SK-N-SH (cell line): ENCODE results near the gene EFCAB6. TPM values are rescaled to one million over a fixed set of nuclear protein-coding genes. Genes with fewer than 3 reads are reported as not detected.

Experiments
- CTCF ChIA-PET: fragments of 300-600, 350-600 bp; formaldehyde crosslinking; extraction: SDS; loops from one replicate; lab custom pipeline; 2021; lab: Yijun Ruan, JAX
- POLR2A ChIA-PET: fragments of 350-600 bp; sonication (Branson Sonifier 250); formaldehyde crosslinking; extraction: SDS; loops from one replicate; lab custom pipeline; 2020; ENCODE audit warnings: antibody characterized with exemption, inconsistent platforms; lab: Yijun Ruan, JAX
- DNase-seq: peaks from one replicate; pipeline ENCODE4 v3.0.0; 2012
- H2AFZ ChIP-seq: fragments of 200-600 bp; sonication (generic); 2 replicates; pipeline ENCODE4 v1.8.1; 2016; ENCODE audit warnings: antibody characterized with exemption, mild to moderate bottlenecking, low read depth
- H3F3A ChIP-seq: fragments of 200-600 bp; sonication (generic); replicated peaks from 2 replicates; pipeline ENCODE3; 2016; ENCODE audit warnings: antibody characterized with exemption, mild to moderate bottlenecking; ENCODE audit not compliant: insufficient read depth
- H3K27ac ChIP-seq, 2 experiments: fragments of 200-500 bp in 1 of 2; fragments of 200-600 bp in 1 of 2; sonication (Bioruptor generic) in 1 of 2; sonication (generic), shearing (Covaris generic) in 1 of 2; 2 replicates each; pipeline versions ENCODE4 v1.5.1 to v1.6.1; 2014 to 2016; ENCODE audit warnings: low read depth in 2 of 2, inconsistent platforms in 1 of 2, low read length in 1 of 2, mild to moderate bottlenecking in 1 of 2, mixed read lengths in 1 of 2
- H3K27me3 ChIP-seq: fragments of 200-600 bp; sonication (generic), shearing (Covaris generic); 2 replicates; pipeline ENCODE4 v1.6.1; 2016; ENCODE audit warnings: mixed run types; ENCODE audit not compliant: insufficient read depth
- H3K36me3 ChIP-seq, 2 experiments: fragments of 200-500 bp in 1 of 2; fragments of 200-600 bp in 1 of 2; sonication (Bioruptor generic) in 1 of 2; sonication (generic) in 1 of 2; replicated peaks in 1 of 2; 2 replicates each; pipeline versions ENCODE3 to v1.5.1; 2014 to 2016; ENCODE audit warnings: low read length in 1 of 2, mild to moderate bottlenecking in 1 of 2; ENCODE audit not compliant: insufficient read depth in 2 of 2, control insufficient read depth in 1 of 2
- H3K4me1 ChIP-seq, 2 experiments: fragments of 200-500 bp in 1 of 2; fragments of 200-600 bp in 1 of 2; sonication (Bioruptor generic) in 1 of 2; sonication (generic), shearing (Covaris generic) in 1 of 2; 2 replicates each; pipeline versions ENCODE4 v1.5.1 to v1.6.1; 2014 to 2016; ENCODE audit warnings: low read depth in 1 of 2, low read length in 1 of 2, mixed run types in 1 of 2; ENCODE audit not compliant: insufficient read depth in 2 of 2, control insufficient read depth in 1 of 2
- H3K4me2 ChIP-seq: fragments of 200-600 bp; sonication (generic), shearing (Covaris generic); 2 replicates; pipeline ENCODE4 v1.6.1; 2017; ENCODE audit warnings: mixed run types
- H3K4me3 ChIP-seq, 2 experiments: fragments of 200-500 bp in 1 of 2; fragments of 200-600 bp in 1 of 2; sonication (Bioruptor generic) in 1 of 2; sonication (generic), shearing (Covaris generic) in 1 of 2; 2 replicates each; pipeline versions ENCODE4 v1.5.1 to v1.8.1; 2014 to 2016; ENCODE audit warnings: low read depth in 2 of 2, inconsistent platforms in 1 of 2, low read length in 1 of 2, mild to moderate bottlenecking in 1 of 2, mixed read lengths in 1 of 2, moderate library complexity in 1 of 2
- H3K79me2 ChIP-seq: fragments of 200-600 bp; sonication (generic); 2 replicates; pipeline ENCODE4 v1.8.1; 2017; ENCODE audit warnings: mild to moderate bottlenecking; ENCODE audit not compliant: insufficient read depth
- H3K9ac ChIP-seq: fragments of 200-600 bp; sonication (generic); 2 replicates; pipeline ENCODE4 v1.6.1; 2017; ENCODE audit warnings: mixed run types
- H3K9me2 ChIP-seq: fragments of 200-600 bp; sonication (generic); 2 replicates; pipeline ENCODE4 v1.6.1; 2017; ENCODE audit warnings: mixed run types
- H3K9me3 ChIP-seq: fragments of 200-600 bp; sonication (generic); 2 replicates; pipeline ENCODE4 v1.6.1; 2017; ENCODE audit warnings: mixed run types, mild to moderate bottlenecking, moderate library complexity
- H4K20me1 ChIP-seq: fragments of 200-600 bp; sonication (generic); 2 replicates; pipeline ENCODE4 v1.6.1; 2017; ENCODE audit warnings: mild to moderate bottlenecking, mixed run types; ENCODE audit not compliant: insufficient read depth
- CHD2 ChIP-seq: fragments of 150-350 bp; IDR thresholded peaks from 2 replicates; pipeline ENCODE4 v1.6.1; 2018; ENCODE audit warnings: low read length; ENCODE audit not compliant: partially characterized antibody
- EP300 ChIP-seq, 2 experiments: IDR thresholded peaks; 2 replicates each; pipeline versions ENCODE4 v1.4.0 to v1.6.1; 2012; ENCODE audit warnings: borderline replicate concordance in 1 of 2, low read depth in 1 of 2, low read length in 1 of 2
- FOSL2 ChIP-seq: IDR thresholded peaks from 2 replicates; pipeline ENCODE4 v1.4.0; 2012; ENCODE audit warnings: low read depth, mild to moderate bottlenecking, moderate library complexity, borderline replicate concordance
- FOXJ3 ChIP-seq: sonication (generic); formaldehyde crosslinking; IDR thresholded peaks from 2 replicates; pipeline ENCODE4 v1.5.1; 2020; ENCODE audit warnings: mild to moderate bottlenecking, missing genetic modification reagents
- GABPA ChIP-seq: IDR thresholded peaks from 2 replicates; pipeline ENCODE4 v1.4.0; 2012; ENCODE audit warnings: low read depth, mild to moderate bottlenecking
- POLR2AphosphoS5 ChIP-seq: IDR thresholded peaks from 2 replicates; pipeline ENCODE4 v1.6.1; 2012; ENCODE audit warnings: low read depth, low read length
- RAD21 ChIP-seq: IDR thresholded peaks from 2 replicates; pipeline ENCODE4 v1.6.1; 2012; ENCODE audit warnings: mild to moderate bottlenecking, low read length
- RXRA ChIP-seq: IDR thresholded peaks from 2 replicates; pipeline ENCODE4 v1.4.0; 2012; ENCODE audit warnings: low read depth, mild to moderate bottlenecking, borderline replicate concordance
- SIN3A ChIP-seq: IDR thresholded peaks from 2 replicates; pipeline ENCODE4 v1.6.1; 2012; ENCODE audit warnings: low read depth, mild to moderate bottlenecking, low read length, moderate library complexity, borderline replicate concordance
- TAF1 ChIP-seq: IDR thresholded peaks from 2 replicates; pipeline ENCODE4 v1.6.1; 2012; ENCODE audit warnings: low read depth, mild to moderate bottlenecking, low read length, moderate library complexity, borderline replicate concordance
- WGBS: methylation state at CpG from one replicate; pipeline ENCODE4 v1.1.6; 2017; ENCODE audit warnings: low lambda C conversion rate; 5-methylcytosine and 5-hydroxymethylcytosine counted together
- polyA plus RNA-seq, 3 experiments: library from polyadenylated mRNA; depleted of rRNA; stranded (reverse); fragments of >200 nt; gene quantifications; 2 replicates each; pipeline ENCODE4 v1.2.3, GENCODE V29; 2012
- TF ChIP-seq, protein P1 (sequence below): IDR thresholded peaks from 2 replicates; pipeline ENCODE4 v1.4.0; 2012; ENCODE audit warnings: low read depth, borderline replicate concordance
- TF ChIP-seq, protein P2 (sequence below): IDR thresholded peaks from 2 replicates; pipeline ENCODE4 v1.6.1; 2012; ENCODE audit warnings: mild to moderate bottlenecking, low read depth, low read length, moderate library complexity
- TF ChIP-seq, protein P3 (sequence below): fragments of 150-350 bp; IDR thresholded peaks from 2 replicates; pipeline ENCODE4 v1.6.1; 2017; ENCODE audit warnings: antibody characterized with exemption, low read length, low read depth, borderline replicate concordance
- TF ChIP-seq, protein P4 (sequence below): IDR thresholded peaks from 2 replicates; pipeline ENCODE4; 2012

The EFCAB6 gene
- polyA plus RNA-seq, 1 of the 3 experiments (the other 2 are of a cell fraction): 0.46 TPM

DNA sequence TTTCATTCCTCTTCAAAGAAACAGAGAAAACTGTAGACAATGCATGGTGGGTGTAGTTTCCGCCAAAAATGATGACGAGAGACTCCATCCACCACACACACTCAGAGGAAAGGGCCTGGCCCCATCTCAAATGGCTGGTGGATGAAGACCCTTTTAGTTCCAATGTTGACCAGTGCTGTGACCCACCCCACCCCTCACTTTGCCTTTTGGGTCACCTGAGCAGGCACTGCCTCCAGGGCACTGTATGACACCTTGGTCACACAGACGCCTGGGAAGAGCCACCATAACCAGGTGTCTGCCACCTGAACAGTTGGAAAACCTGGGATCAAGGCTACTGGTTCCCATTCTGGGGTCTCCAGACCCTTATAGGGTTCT, 279.0 kb downstream of the EFCAB6 start (continued):
- TF ChIP-seq, protein P1, sequence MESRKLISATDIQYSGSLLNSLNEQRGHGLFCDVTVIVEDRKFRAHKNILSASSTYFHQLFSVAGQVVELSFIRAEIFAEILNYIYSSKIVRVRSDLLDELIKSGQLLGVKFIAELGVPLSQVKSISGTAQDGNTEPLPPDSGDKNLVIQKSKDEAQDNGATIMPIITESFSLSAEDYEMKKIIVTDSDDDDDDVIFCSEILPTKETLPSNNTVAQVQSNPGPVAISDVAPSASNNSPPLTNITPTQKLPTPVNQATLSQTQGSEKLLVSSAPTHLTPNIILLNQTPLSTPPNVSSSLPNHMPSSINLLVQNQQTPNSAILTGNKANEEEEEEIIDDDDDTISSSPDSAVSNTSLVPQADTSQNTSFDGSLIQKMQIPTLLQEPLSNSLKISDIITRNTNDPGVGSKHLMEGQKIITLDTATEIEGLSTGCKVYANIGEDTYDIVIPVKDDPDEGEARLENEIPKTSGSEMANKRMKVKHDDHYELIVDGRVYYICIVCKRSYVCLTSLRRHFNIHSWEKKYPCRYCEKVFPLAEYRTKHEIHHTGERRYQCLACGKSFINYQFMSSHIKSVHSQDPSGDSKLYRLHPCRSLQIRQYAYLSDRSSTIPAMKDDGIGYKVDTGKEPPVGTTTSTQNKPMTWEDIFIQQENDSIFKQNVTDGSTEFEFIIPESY: no peak
- TF ChIP-seq CHD2 (no peak), EP300 (IDR thresholded peaks at IDR 0.05; ENCODE audit: borderline replicate concordance in 1 of 2, low read depth in 1 of 2, low read length in 1 of 2) (no peak), RXRA (no peak), SIN3A (no peak)
- TF ChIP-seq, protein P2, sequence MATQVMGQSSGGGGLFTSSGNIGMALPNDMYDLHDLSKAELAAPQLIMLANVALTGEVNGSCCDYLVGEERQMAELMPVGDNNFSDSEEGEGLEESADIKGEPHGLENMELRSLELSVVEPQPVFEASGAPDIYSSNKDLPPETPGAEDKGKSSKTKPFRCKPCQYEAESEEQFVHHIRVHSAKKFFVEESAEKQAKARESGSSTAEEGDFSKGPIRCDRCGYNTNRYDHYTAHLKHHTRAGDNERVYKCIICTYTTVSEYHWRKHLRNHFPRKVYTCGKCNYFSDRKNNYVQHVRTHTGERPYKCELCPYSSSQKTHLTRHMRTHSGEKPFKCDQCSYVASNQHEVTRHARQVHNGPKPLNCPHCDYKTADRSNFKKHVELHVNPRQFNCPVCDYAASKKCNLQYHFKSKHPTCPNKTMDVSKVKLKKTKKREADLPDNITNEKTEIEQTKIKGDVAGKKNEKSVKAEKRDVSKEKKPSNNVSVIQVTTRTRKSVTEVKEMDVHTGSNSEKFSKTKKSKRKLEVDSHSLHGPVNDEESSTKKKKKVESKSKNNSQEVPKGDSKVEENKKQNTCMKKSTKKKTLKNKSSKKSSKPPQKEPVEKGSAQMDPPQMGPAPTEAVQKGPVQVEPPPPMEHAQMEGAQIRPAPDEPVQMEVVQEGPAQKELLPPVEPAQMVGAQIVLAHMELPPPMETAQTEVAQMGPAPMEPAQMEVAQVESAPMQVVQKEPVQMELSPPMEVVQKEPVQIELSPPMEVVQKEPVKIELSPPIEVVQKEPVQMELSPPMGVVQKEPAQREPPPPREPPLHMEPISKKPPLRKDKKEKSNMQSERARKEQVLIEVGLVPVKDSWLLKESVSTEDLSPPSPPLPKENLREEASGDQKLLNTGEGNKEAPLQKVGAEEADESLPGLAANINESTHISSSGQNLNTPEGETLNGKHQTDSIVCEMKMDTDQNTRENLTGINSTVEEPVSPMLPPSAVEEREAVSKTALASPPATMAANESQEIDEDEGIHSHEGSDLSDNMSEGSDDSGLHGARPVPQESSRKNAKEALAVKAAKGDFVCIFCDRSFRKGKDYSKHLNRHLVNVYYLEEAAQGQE: no peak
- TF ChIP-seq, protein P3, sequence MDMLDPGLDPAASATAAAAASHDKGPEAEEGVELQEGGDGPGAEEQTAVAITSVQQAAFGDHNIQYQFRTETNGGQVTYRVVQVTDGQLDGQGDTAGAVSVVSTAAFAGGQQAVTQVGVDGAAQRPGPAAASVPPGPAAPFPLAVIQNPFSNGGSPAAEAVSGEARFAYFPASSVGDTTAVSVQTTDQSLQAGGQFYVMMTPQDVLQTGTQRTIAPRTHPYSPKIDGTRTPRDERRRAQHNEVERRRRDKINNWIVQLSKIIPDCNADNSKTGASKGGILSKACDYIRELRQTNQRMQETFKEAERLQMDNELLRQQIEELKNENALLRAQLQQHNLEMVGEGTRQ: no peak

DNA sequence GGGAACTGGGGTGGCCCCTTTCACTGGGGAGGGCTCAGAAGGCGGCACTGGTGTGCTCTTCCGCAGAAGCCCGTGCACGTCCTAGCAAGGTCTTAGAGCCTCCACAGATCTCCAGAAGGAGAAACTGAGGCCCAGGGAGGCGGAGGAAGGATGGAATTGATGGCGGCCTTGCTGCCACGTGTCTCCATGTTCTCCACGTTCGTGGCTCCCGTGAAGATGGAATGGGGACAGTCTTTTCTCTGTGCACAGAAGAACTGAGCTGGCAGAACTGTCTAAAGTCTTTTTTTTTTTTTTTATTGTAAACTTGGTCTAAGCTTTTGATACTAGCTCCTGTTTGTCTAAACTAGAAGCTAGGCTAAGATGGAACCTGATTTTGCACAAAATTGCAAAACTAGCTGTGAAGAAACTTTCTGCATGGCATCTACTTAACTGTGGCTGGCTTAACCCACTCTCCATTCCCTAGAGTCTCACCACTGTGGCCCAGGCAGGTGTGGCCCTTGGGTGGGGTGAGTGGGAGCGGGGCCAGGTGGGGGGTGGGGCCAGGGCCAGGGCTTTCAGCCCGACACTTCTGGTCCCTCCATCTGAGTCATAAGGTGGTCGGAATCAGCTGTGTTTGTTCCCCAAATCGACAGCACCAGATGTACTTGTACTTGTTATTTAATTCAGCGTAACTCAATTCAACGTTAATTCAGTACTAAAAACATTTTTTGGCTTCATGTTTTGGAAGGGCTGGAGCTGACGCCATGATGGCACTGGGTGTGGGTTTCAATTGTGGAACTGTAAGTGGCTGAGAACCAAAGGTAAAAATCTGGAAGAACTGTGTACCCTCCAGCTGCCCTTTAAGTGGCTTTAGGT, 279.6 kb downstream of the EFCAB6 start:
- Histone ChIP-seq H3F3A (no peaks in the 10 kb centered on the region), H3K4me3 (no peak overlapping the region), H3K9me2 (no peaks in the 10 kb centered on the region), H2AFZ (no peak overlapping the region), H3K9ac (no peak overlapping the region), H4K20me1 (no peaks in the 10 kb centered on the region), H3K4me1 (no peaks in the 10 kb centered on the region; a peak in 1 of 4 replicates), H3K27me3 (no peaks in the 10 kb centered on the region), H3K79me2 (no peaks in the 10 kb centered on the region), H3K27ac (no peak overlapping the region), H3K9me3 (no peaks in the 10 kb centered on the region), H3K36me3 (no peaks in the 10 kb centered on the region), H3K4me2 (no peak overlapping the region)
- DNase-seq: no peak
- 57% methylated on average over 7 of the region's 17 CpGs for WGBS
- POLR2A ChIA-PET: no interaction called here
- no peak for TF ChIP-seq RXRA
- TF ChIP-seq POLR2AphosphoS5: no peak
- TF ChIP-seq FOSL2: no peak
- no peak for TF ChIP-seq TAF1
- no peak for TF ChIP-seq EP300 (IDR thresholded peaks at IDR 0.05; ENCODE audit: borderline replicate concordance in 1 of 2, low read depth in 1 of 2, low read length in 1 of 2)
- TF ChIP-seq RAD21: no peak
- TF ChIP-seq, protein P4, sequence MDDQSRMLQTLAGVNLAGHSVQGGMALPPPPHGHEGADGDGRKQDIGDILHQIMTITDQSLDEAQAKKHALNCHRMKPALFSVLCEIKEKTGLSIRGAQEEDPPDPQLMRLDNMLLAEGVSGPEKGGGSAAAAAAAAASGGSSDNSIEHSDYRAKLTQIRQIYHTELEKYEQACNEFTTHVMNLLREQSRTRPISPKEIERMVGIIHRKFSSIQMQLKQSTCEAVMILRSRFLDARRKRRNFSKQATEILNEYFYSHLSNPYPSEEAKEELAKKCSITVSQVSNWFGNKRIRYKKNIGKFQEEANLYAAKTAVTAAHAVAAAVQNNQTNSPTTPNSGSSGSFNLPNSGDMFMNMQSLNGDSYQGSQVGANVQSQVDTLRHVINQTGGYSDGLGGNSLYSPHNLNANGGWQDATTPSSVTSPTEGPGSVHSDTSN: no peak
- TF ChIP-seq FOXJ3 (CRISPR knock-in tag): no peak
- no peak for TF ChIP-seq GABPA
- CTCF ChIA-PET: no interaction called here
